NCI-H1417 treated with DMSO at 0.1 percent for 48 hours (cell line): ENCODE data around the gene ASS1.

Source experiments
- DNase-seq: peaks from one replicate; lab custom pipeline; 2025; lab: John Stamatoyannopoulos, UW

ASS1 gene

DNA sequence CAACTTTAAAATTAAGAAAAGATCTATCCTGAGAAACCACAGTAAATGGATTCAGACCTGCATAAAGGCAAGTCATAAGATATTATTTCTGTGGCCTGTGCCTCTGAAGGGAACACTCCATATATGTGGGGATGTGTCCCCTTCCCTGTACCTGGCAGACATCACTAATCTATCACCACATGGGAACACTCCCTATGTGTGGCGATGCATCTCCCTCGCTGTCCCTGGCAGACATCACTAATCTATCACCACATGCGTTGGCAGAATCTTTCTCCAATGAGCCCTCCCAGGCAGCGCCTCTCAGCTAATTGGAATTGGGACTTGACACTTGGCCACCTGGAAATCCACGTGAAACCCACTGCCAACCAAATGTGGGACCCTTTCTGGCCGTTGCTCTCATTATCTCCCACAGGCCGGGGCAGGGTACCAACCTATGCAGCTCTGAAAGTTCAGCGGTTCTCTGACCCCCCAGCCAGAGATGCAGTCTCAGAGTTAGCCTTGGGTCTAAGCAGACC lies 25.2 kb upstream of the ASS1 start:
- DNase-seq: no peak

DNA sequence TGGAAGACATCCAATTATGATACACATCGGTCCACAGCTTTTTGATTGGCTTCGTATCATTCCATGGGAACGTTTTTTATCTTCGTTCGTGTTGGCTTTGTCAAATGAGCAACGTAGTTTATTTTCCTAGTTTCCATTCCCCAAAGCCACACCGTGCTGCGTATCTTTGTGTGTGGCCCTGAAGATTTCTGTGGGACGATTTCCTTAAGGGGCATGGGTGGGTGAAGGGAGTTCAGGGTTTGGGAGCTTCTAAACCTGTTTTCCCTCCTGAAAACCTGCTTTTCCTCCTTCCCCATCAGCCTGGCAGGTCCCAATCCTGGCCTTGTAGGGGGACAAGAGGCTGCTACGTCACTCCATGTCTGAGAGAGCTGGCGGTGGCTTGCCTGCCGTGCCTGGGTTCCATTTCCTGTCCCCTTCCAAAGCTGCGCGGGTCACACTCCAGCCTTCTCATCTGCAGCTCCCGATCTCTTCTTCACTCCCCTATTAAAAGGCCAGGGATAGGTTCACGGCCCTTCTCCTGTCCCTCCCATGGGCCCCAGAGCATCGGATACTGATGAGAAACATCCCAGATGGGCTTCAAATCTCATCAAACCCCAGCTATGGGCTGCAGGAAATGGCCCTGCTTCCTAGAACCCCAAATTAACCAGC lies 23.5 kb upstream of the ASS1 start:
- no peak for DNase-seq

DNA sequence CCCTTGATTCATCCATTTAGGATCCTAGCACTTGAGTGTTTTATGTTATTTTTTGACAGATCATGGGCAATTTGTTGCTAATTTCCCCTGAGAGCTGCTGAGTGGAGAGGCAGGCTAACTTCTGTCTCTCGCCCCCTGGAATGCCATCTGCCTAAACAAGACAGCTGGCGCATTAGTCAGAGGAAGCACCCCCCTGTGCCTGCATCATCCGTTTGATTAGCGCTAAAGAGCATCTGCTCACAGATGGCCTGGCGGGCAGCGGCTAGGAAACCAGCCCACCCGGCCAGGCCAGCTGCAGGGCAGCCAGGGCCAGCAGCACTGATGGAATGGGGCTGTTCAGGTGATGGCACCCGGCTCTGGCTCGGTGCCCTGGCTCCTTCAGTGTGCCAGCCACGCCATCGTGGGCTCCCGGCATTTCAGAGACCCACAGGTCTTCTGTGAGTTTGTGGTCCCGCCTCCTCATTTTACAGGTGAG lies 22.9 kb upstream of the ASS1 start:
- DNase-seq: peak; percentile 45

DNA sequence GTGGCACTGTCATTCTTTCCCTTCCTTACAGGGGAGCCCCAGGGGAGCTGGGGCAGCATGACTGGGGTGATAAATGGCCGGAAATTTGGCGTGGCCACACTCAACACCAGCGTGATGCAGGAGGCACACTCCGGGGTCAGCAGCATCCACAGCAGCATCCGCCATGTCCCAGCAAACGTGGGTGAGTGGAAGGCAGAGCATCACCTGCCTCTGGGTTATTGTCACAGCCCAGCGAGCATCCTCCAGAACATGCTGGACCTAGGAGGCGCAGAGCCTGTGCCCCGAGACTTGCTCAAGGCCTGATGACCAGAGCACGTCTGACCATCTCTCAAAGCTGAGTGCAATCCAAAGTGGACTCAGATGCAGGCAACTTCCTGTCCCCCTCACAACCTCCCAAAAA lies 22.2 kb upstream of the ASS1 start:
- DNase-seq: no peak

DNA sequence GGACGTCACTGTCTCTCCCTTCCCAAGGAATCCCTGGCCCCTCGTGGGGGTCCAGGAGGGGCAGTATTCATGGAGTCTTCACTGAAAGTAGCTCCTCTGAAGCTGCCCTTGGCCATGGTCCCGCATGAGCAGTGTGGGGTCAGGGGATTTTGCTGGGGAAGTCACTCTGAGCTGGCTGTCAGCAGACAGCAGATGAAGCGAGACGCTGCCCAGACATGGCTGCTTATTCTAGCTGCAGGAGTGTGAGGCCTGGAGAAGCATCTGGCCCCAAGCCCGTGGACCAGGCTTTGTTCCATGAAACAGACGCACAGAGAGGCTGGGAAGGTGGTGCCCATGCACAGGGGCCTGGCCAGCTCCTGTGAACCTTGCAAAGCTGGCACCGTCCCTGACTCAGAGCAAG lies 21.5 kb upstream of the ASS1 start:
- no peak for DNase-seq

DNA sequence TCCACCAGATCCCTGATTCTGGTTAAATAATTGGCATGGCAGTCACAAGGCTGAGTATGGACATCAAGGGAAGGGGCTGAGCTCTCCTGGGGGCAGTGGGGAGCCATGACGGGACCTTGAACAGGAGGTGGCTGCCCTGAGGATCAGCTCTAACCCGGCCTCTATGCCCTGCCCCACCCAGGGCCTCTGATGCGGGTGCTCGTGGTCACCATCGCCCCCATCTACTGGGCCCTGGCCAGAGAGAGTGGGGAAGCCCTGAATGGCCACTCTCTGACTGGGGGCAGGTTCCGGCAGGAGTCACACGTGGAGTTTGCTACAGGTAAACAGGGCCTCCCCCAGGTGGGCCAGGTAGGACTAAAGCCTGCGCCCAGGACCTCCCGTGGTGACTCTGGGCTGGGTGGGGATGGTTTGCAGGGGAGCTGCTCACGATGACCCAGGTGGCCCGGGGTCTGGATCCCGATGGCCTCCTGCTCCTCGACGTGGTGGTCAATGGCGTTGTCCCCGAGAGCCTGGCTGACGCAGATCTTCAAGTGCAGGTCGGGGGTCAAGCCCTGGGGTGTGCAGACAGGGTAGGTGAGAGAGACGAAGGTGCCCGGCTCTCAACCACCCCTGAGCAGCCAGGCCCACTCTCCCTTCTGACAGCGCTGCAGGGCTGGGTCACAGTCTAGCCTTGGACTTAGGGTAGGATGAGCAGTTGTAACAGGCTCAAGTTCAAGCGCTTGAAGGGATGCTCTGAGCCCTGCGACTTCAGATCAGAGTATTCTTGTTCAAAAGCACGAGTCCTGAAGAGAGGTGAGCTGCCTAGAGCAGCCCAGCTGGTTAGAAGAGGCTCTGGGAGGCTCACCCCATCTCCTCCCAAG lies 19.9 kb upstream of the ASS1 start:
- no peak for DNase-seq

DNA sequence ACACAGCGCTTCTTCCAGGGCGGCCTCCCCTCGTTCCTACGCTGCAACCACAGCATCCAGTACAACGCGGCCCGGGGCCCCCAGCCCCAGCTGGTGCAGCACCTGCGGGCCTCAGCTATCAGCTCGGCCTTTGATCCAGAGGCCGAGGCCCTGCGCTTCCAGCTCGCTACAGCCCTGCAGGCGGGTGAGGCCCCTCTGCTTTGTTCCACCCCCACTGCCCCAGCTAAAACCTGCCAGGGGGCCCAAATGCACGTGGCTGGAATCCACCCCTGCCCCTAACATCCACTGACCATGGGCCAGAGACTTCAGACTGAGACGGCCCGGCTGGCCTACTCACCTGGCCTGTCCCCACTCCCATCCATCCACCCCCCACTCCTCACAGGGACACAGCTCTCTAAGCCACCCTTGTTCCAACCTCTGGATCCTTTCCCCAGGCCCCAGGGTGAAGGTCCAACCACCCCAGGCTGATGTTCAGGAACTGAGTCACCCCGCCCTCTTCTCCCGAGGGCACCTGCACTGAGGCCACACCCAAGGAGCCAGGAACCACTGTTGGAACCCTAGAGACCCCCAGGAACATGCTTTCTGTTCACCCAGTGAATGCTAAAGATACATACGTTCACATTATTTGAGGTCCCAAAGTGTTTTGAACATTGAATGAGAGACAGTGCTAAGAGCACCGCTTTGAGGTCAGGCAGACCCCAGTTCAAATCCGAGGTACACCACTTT lies 18.9 kb upstream of the ASS1 start:
- DNase-seq: no peak

DNA sequence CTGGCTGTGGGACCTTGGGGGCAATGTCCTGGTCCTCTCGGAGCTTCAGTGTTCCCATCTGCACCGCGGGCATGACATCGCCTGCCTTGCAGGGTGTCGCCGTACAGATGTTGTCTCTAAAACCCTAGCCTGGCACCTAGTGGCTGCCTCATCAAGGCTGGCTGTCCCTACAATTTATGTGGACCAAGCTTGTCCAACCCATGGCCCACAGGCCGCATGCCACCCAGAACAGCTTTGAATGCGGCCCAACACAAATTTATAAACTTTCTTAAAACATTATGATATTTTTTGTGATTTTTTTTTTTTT lies 18.3 kb upstream of the ASS1 start:
- no peak for DNase-seq

DNA sequence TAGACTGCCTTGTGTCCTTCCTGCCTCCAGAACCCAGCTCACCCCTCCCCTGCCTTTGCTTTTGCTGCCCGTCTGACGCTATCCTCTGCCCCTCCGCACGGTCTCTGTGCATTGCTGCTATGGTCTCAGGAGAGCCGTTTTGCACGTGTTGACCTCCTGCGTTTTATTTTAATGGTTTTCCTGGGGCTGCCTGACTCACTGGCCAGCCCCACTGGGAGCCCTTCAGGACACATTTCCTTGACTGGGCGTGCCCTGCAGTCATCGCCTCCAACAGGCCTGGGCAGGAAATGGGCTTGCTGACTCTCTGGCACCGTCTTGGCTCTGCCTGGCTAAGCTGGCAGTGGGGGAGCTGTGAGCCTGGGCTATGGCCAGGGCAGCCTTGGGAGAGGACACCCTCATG lies 17.9 kb upstream of the ASS1 start:
- no peak for DNase-seq

DNA sequence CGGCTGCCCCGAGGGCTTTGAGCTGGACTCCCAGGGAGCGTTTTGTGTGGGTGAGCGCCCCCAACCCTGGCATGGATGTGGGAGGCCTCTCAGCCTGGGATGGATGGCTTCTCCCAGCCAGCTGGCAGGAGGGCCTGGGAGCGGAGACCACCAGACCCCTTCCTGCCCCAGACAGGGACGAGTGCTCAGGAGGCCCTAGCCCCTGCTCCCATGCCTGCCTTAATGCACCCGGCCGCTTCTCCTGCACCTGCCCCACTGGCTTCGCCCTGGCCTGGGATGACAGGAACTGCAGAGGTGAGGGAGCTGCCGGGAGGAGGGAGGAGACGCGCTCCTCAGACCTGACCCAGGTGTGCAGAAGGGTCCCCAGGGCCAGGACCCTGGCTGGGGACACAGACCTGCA lies 17.4 kb upstream of the ASS1 start:
- no peak for DNase-seq

DNA sequence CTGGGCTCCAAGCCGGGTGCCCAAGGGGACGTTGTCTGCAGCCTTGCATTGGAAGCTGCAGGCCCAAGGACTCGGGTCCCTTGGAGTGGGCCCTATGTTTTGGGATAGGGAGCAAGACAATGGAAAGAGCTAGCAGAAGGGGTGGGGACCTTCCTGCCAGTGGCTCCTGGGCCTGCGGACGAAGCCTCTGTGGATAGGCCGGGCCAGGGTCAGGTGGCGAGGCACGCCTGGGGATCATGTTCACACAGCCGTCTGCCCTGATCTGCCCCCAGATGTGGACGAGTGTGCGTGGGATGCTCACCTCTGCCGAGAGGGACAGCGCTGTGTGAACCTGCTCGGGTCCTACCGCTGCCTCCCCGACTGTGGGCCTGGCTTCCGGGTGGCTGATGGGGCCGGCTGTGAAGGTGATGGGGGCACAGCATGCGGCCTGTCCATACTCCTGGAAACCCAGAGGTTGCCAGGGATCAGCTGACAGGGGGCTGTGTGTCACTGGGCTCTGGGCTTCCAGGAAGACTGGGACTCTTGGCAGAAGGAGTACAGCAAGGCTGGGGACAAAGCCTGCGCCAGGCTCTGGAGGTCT lies 16.6 kb upstream of the ASS1 start:
- DNase-seq: no peak

DNA sequence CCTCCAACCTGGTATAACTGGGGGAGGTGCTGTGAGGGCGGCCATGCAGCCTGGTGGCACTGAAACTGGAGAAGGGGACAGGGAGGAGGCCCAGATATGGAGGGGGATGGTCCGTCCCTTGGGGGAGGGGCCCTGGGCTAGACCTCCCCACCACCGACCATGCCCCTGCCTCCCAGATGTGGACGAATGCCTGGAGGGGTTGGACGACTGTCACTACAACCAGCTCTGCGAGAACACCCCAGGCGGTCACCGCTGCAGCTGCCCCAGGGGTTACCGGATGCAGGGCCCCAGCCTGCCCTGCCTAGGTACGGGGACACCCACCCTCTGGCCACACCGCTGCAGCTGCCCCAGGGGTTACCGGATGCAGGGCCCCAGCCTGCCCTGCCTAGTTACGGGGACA lies 15.4 kb upstream of the ASS1 start:
- no peak for DNase-seq

DNA sequence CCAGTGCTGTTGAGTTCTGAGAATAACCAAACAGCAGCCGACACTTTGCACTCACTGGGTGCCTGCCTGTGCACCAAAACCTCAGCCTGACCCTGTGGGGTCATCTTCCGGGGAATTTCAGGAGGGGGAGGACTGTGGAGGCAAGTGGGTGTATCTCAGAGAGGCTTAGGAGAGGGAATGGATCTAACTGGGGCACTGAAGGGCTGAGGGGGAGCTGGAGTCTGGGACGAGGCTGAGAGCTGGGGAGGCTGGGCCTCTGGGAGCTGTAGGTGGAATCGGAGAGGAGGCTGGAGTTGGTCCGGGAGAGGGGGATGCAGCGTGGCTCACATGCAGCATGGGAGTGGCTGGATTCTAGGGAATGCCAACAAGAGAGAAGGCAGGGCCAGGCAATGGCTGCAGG lies 14.9 kb upstream of the ASS1 start:
- no peak for DNase-seq

DNA sequence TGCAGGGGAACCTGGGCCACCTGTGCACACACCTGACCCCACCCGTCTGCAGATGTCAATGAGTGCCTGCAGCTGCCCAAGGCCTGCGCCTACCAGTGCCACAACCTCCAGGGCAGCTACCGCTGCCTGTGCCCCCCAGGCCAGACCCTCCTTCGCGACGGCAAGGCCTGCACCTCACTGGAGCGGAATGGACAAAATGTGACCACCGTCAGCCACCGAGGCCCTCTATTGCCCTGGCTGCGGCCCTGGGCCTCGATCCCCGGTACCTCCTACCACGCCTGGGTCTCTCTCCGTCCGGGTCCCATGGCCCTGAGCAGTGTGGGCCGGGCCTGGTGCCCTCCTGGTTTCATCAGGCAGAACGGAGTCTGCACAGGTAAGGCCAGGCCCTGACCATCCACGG lies 14.5 kb upstream of the ASS1 start:
- DNase-seq: no peak

DNA sequence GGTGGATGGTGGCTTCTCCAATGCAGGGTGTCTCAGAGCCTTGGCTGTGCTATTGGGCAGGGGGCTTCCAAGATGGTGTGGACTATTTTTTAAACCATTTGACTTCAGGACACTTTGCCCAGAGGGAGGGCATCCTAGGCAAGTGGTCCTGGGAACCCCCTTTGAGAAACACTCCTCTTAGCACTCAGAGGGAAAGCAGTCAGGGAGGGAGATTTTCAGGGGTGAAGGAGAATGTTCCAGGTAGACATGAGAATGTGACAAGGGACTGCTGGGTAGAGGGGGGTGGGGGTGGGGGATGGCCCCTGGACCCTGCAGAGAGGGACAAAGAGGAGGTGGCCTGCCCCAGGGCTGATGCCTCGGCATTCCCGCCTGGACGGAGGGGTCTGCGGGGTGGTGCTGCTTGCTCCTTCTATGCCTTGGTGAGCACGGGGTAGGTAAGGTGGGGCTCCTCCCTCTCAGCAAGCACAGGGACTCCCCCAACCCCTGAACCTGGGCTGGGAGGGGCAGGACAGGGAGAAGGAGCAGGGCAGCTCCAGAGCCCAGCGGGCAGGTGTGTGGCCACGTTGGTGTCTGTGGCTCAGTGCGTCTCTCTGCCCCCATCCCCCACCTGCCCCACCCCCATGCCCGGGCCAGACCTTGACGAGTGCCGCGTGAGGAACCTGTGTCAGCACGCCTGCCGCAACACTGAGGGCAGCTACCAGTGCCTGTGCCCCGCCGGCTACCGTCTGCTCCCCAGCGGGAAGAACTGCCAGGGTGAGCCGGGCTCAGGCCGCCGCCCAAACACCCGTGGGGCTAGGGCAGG lies 13.8 kb upstream of the ASS1 start:
- DNase-seq: no peak

DNA sequence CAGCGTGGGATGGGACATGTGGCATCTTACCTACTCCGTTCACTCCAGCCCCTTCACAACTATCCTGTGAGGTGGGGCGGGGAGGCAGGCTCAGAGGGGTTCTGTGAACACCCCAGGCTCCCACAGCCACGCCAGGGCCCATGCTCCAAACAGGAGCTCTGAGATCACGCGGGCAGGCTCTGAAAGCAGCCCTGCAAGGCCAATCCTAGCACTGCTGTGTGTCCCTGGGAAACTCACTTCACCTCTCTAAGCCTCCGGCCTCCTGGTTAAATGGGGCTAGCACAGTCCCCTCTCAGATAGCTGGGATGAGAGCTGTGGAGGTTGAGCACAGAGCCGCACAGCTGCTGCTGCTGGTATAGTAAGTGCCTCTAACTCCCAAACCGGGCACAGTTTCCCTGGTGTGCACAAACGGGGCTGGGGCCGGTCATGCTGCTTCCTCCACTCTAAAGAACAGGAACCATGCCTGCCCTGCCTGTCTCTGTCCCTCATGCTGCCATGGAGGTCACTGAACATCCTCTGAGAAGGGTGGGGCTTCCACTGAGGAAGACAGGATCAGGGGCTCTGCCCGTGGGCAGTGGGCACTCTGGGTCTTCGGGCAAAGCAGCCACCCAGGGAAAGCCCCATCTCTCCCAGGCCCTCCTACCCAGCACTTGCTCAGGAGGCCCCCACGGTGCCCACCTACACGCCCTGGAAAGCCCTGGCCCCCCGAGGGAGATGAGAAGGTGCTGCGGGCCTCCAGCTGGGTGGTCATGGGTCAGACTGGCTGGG lies 13.0 kb upstream of the ASS1 start:
- no peak for DNase-seq

DNA sequence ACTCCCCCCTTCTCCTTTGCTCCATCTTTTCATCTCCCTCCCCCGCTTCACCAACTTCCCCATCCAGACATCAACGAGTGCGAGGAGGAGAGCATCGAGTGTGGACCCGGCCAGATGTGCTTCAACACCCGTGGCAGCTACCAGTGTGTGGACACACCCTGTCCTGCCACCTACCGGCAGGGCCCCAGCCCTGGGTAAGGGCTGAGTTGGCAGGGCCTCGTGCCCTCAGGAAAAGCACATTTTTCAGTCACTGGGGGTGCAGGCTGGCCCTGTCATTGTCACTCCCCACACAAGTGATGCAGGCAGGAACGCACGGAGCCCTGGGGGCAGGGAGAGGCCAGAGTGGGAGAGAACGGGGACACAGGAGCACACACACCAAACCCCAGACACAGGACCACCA lies 12.4 kb upstream of the ASS1 start:
- no peak for DNase-seq

DNA sequence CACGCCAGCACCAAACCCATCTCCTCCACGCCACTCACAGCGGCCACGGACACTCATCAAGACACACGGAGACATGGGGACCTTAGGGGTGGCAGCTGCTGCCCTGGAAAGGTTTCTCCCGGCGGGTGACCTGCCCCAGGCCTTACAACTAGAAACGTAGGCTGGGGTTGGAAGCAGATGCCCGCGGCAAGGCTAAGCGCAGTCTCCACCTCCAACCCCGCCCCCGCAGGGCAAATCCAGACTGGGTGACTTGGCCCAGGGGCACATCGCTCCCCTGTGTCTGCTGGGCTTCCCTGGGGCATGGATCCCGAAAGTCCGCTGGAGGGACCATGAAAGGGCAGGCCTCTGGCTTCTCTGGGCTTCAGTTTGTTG lies 12.0 kb upstream of the ASS1 start:
- DNase-seq: no peak

DNA sequence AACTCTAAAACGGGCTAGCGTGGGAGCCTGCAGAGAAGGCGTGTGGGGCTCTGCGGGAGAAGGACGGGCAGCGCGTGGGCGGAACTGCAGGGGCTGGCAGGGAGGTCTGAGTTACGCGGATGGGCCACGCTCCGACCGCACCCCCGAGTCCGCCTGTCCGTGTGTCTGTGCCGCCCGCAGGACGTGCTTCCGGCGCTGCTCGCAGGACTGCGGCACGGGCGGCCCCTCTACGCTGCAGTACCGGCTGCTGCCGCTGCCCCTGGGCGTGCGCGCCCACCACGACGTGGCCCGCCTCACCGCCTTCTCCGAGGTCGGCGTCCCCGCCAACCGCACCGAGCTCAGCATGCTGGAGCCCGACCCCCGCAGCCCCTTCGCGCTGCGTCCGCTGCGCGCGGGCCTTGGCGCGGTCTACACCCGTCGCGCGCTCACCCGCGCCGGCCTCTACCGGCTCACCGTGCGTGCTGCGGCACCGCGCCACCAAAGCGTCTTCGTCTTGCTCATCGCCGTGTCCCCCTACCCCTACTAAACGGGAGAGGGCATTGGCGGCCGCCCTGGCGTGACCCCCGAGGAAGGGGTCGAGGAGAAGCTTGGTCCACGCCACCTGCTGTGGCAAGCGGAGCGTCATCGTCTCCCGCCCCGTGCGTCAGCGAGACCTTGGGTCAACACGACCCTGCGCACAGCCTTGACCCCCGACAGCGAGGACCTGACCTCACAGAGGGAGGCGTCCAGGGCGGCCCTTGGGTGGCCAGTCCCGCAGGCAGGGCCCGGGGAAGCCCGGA lies 11.4 kb upstream of the ASS1 start:
- DNase-seq: no peak

DNA sequence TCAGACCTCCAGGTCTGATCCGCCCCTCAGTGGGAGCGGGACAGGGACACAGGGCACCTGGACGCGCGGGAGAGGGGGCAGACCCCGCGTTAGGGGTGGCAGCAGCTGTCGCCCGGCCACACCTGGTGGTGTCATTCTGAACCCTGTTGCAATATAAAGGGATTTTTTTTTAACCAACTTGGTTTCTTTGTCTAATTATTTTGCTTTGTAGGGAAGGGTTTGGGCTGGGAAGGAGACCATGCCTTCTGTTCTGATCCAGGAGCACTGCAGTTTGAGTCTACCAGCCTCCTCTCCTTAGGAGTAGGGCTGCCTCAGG lies 10.9 kb upstream of the ASS1 start:
- no peak for DNase-seq
